Lower leg skin (tissue), 3 donors: ENCODE data around the gene MGLL.

Source experiments
- POLR2A ChIP-seq, 2 donors: fragments of 450-650 bp; IDR thresholded peaks; one replicate each; pipeline ENCODE4 v1.6.1; 2016 to 2017; ENCODE audit warnings: antibody characterized with exemption in 2 of 2, mild to moderate bottlenecking in 1 of 2, moderate library complexity in 1 of 2
- TF ChIP-seq, protein P1 (sequence below), 3 donors: fragments of 450-650 bp; IDR thresholded peaks; one replicate each; pipeline ENCODE4 v1.5.1; 2016; ENCODE audit warnings: antibody characterized with exemption in 3 of 3, mild to moderate bottlenecking in 3 of 3, moderate library complexity in 2 of 3

DNA sequence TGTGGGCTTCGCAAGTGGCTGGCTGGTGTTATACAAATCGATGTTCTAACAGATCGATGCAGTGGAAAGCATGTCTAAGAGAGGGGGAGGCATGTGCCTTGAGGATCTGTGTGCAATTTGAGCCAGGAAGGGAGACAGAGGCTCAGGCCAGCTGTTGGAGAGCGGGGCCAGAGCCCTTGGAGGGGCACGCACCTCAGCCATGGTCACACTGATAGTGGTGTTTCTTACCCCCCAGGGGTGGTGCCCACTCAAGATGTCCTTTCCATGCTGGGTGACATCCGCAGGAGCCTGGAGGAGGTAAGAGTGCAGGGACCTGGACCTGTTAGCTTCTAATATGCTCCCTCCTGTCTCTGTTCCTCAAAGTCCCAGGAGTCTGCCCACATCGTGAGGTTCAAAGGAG is 153.4 kb downstream of the MGLL start:
- TF ChIP-seq, protein P1, sequence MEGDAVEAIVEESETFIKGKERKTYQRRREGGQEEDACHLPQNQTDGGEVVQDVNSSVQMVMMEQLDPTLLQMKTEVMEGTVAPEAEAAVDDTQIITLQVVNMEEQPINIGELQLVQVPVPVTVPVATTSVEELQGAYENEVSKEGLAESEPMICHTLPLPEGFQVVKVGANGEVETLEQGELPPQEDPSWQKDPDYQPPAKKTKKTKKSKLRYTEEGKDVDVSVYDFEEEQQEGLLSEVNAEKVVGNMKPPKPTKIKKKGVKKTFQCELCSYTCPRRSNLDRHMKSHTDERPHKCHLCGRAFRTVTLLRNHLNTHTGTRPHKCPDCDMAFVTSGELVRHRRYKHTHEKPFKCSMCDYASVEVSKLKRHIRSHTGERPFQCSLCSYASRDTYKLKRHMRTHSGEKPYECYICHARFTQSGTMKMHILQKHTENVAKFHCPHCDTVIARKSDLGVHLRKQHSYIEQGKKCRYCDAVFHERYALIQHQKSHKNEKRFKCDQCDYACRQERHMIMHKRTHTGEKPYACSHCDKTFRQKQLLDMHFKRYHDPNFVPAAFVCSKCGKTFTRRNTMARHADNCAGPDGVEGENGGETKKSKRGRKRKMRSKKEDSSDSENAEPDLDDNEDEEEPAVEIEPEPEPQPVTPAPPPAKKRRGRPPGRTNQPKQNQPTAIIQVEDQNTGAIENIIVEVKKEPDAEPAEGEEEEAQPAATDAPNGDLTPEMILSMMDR (IDR thresholded peaks at IDR 0.05), result no peak
- TF ChIP-seq POLR2A (IDR thresholded peaks at IDR 0.05), result no peak
